GM12891 (cell line): ENCODE results near the gene ZNF577.

ENCODE experiments used
- DNase-seq: peaks from one replicate; pipeline ENCODE4 v3.0.0; 2011; ENCODE audit warnings: low spot score; ENCODE audit not compliant: insufficient read length
- FAIRE-seq: peaks from 2 replicates; lab custom pipeline; 2011; peaks lifted over from hg19 to GRCh38; lab: Jason Lieb, UNC
- PAX5 ChIP-seq: IDR thresholded peaks from 2 replicates; pipeline ENCODE4 v1.6.1; 2011; ENCODE audit warnings: low read length, moderate library complexity, mild to moderate bottlenecking; ENCODE audit not compliant: insufficient read depth, severe bottlenecking
- POLR2A ChIP-seq: IDR thresholded peaks from 2 replicates; pipeline ENCODE4 v1.6.1; 2011; ENCODE audit warnings: low read depth, low read length, control low read depth
- POLR2AphosphoS5 ChIP-seq: IDR thresholded peaks from 2 replicates; pipeline ENCODE4 v1.6.1; 2011; ENCODE audit warnings: low read depth, low read length, control low read depth
- POU2F2 ChIP-seq: IDR thresholded peaks from 2 replicates; pipeline ENCODE4 v1.6.1; 2011; ENCODE audit warnings: low read depth, mild to moderate bottlenecking, control low read depth, low read length, moderate library complexity
- SPI1 ChIP-seq: IDR thresholded peaks from 2 replicates; pipeline ENCODE4 v1.6.1; 2011; ENCODE audit warnings: low read depth, low read length, control low read depth
- TAF1 ChIP-seq: IDR thresholded peaks from 2 replicates; pipeline ENCODE4 v1.6.1; 2011; ENCODE audit warnings: low read depth, low read length, control low read depth

The ZNF577 gene

GRCh38 chr19:51861870-51862622 is 25.7 kb downstream of the ZNF577 start:
- FAIRE-seq (no peak), DNase-seq (no peak)
- no peak for TF ChIP-seq PAX5

- DNase-seq (no peak), FAIRE-seq (no peak)
- TF ChIP-seq POLR2A = no peak
- no peak for TF ChIP-seq SPI1
- no peak for TF ChIP-seq PAX5
- TF ChIP-seq POU2F2 = no peak
- no peak for TF ChIP-seq TAF1
- no peak for TF ChIP-seq POLR2AphosphoS5
Observed at GRCh38 chr19:51837145-51837544, 50.6 kb downstream of the ZNF577 start.

- TF ChIP-seq POLR2A (no peak), POLR2AphosphoS5 (no peak), TAF1 (no peak), POU2F2 (no peak), SPI1 (peak; percentile 39; the same call in 1 of the 2 replicates), PAX5 (no peak)
- DNase-seq (no peak), FAIRE-seq (no peak)
Observed at GRCh38 chr19:51830274-51830673, 57.5 kb downstream of the ZNF577 start.

- TF ChIP-seq PAX5 = no peak
- TF ChIP-seq POLR2AphosphoS5 = no peak
- TF ChIP-seq POU2F2 = no peak
- no peak for TF ChIP-seq SPI1
- no peak for TF ChIP-seq TAF1
- no peak for TF ChIP-seq POLR2A
- FAIRE-seq (no peak), DNase-seq (no peak)
Observed at GRCh38 chr19:51824281-51825005, 63.3 kb downstream of the ZNF577 start.

- DNase-seq (no peak), FAIRE-seq (no peak)
- TF ChIP-seq PAX5 = no peak
- TF ChIP-seq POLR2A = no peak
- TF ChIP-seq SPI1 = no peak
- no peak for TF ChIP-seq TAF1
- TF ChIP-seq POLR2AphosphoS5 = no peak
- no peak for TF ChIP-seq POU2F2
Observed at GRCh38 chr19:51822946-51823345, 64.8 kb downstream of the ZNF577 start.

GRCh38 chr19:51822325-51822724 is 65.4 kb downstream of the ZNF577 start:
- TF ChIP-seq POLR2AphosphoS5 (no peak), POU2F2 (no peak), SPI1 (no peak), PAX5 (no peak), POLR2A (no peak), TAF1 (no peak)
- DNase-seq (no peak), FAIRE-seq (no peak)

- TF ChIP-seq POLR2A (no peak), TAF1 (no peak), SPI1 (no peak), POLR2AphosphoS5 (no peak), PAX5 (no peak), POU2F2 (no peak)
- FAIRE-seq (no peak), DNase-seq (no peak)
Observed at GRCh38 chr19:51821921-51822320, 65.8 kb downstream of the ZNF577 start.

- FAIRE-seq (no peak), DNase-seq (no peak)
- TF ChIP-seq POU2F2 = no peak
- TF ChIP-seq PAX5 = no peak
Observed at GRCh38 chr19:51821456-51821855, 66.3 kb downstream of the ZNF577 start.
